Transverse colon (tissue), 4 donors: Measurements from ENCODE around the gene GDPD1. TPM values are rescaled to one million over a fixed set of nuclear protein-coding genes. Genes with fewer than 3 reads are reported as not detected.
A peak's percentile ranks its signal among the peaks of the same experiment; 100 is the strongest.

Experiments
- DNase-seq: peaks from one replicate; pipeline ENCODE4 v3.0.0-alpha.2; 2019
- H3K27ac ChIP-seq, 4 donors: fragments of 200-600 bp; sonication (generic); 2 replicates each; pipeline ENCODE4 v1.5.1; 2016 to 2018; ENCODE audit warnings: inconsistent platforms in 4 of 4
- H3K27me3 ChIP-seq: fragments of 200-600 bp; sonication (generic); 2 replicates; pipeline ENCODE4 v1.5.1; 2017; ENCODE audit warnings: inconsistent platforms
- H3K36me3 ChIP-seq, 4 donors: fragments of 200-600 bp; sonication (generic); 2 replicates each; pipeline ENCODE4 v1.5.1; 2017 to 2019; ENCODE audit warnings: inconsistent platforms in 4 of 4
- H3K4me1 ChIP-seq, 4 donors: fragments of 200-600 bp; sonication (generic); 2 replicates each; pipeline ENCODE4 v1.5.1; 2017 to 2020; ENCODE audit warnings: inconsistent platforms in 4 of 4
- H3K4me3 ChIP-seq, 4 donors: fragments of 200-600 bp; sonication (generic); 1 replicate in 1 of 4; 2 replicates in 3 of 4; pipeline versions ENCODE4 v1.5.1 to v1.6.1; 2017 to 2019; ENCODE audit warnings: inconsistent platforms in 4 of 4
- H3K9me3 ChIP-seq, 2 donors: fragments of 200-600 bp; sonication (generic); 2 replicates each; pipeline ENCODE4 v1.5.1; 2017 to 2019; ENCODE audit warnings: inconsistent platforms in 2 of 2
- EP300 ChIP-seq: sonication (generic); formaldehyde crosslinking; IDR thresholded peaks from one replicate; pipeline ENCODE4 v1.6.1; 2017; ENCODE audit warnings: antibody characterized with exemption, low read depth
- POLR2A ChIP-seq: fragments of 450-650 bp; IDR thresholded peaks from one replicate; pipeline ENCODE4 v1.6.1; 2016; ENCODE audit warnings: antibody characterized with exemption, mild to moderate bottlenecking, moderate library complexity
- POLR2AphosphoS5 ChIP-seq, 3 donors: sonication (generic); formaldehyde crosslinking; IDR thresholded peaks; one replicate each; pipeline ENCODE4 v1.6.1; 2016; ENCODE audit warnings: antibody characterized with exemption in 3 of 3
- WGBS, 2 donors: methylation state at CpG; one replicate each; pipeline ENCODE4 v1.1.5; 2018; ENCODE audit warnings: low coverage in 1 of 2; 5-methylcytosine and 5-hydroxymethylcytosine counted together
- in situ Hi-C, 4 donors: fragments of 200-750 bp; cut with MboI; loops; one replicate each; pipeline versions ENCODE4 v1.15.0 to v1.15.1; 2017; ENCODE audit warnings: low sequenced_read_pairs in 3 of 4, low pct_ligation_motif_present in 1 of 4, low pct_unique_long_range_greater_than_20kb in 1 of 4
- intact Hi-C: fragments of 100-400 bp; cut with DNase I; formaldehyde crosslinking; loops from one replicate; pipeline ENCODE4 v1.15.1; 2023; ENCODE audit warnings: low total_unique reads
- total RNA-seq, 4 donors: library from RNA; depleted of rRNA; stranded (reverse); fragments of >200 nt; gene quantifications; one replicate each; pipeline ENCODE4 v1.1.0, GENCODE V29; 2016
- TF ChIP-seq, protein P1 (sequence below), 5 experiments: fragments of 200-600 bp in 3 of 5; fragments of 450-650 bp in 2 of 5; sonication (generic) in 3 of 5; IDR thresholded peaks; 1 replicate in 2 of 5; 2 replicates in 3 of 5; pipeline ENCODE4 v1.5.1; 2016 to 2017; ENCODE audit warnings: antibody characterized with exemption in 5 of 5, inconsistent platforms in 3 of 5, mild to moderate bottlenecking in 2 of 5, moderate library complexity in 1 of 5

The GDPD1 gene
- total RNA-seq, 4 donors from 2014 or later, result 1.8 to 22.1 (median 9.3) TPM

DNA sequence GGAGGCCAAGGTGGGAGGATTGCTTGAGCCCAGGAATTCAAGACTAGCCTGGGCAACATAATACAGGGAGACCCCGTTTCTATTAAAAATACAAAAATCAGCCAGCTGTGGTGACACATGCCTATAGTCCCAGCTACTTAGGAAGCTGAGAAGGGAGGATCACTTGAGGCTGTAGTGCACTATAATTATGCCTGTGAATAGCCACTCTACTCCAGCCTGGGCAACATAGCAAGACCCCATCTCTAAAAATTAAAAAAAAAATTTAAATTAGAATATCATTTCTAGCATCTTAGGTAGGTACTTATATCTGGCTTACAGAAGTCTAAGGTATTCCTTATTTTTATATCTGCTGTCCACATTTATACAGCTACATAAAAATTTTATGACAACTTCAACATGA is 18.0 kb upstream of the GDPD1 start:
- WGBS, 2 donors, result 92 to 100% methylated on average over 1 of the region's 1 CpG
- Histone ChIP-seq H3K27me3 (no peaks in the 10 kb centered on the region), H3K9me3 (no peaks in the 10 kb centered on the region), H3K4me1 (no peaks in the 10 kb centered on the region), H3K4me3 (no peak overlapping the region), H3K27ac (no peak overlapping the region), H3K36me3 (no peaks in the 10 kb centered on the region)
- no peak for DNase-seq
- intact Hi-C loops (no loop called here), in situ Hi-C loops (no loop called here)
- no peak for TF ChIP-seq EP300
- no peak for TF ChIP-seq POLR2A
- TF ChIP-seq, protein P1, sequence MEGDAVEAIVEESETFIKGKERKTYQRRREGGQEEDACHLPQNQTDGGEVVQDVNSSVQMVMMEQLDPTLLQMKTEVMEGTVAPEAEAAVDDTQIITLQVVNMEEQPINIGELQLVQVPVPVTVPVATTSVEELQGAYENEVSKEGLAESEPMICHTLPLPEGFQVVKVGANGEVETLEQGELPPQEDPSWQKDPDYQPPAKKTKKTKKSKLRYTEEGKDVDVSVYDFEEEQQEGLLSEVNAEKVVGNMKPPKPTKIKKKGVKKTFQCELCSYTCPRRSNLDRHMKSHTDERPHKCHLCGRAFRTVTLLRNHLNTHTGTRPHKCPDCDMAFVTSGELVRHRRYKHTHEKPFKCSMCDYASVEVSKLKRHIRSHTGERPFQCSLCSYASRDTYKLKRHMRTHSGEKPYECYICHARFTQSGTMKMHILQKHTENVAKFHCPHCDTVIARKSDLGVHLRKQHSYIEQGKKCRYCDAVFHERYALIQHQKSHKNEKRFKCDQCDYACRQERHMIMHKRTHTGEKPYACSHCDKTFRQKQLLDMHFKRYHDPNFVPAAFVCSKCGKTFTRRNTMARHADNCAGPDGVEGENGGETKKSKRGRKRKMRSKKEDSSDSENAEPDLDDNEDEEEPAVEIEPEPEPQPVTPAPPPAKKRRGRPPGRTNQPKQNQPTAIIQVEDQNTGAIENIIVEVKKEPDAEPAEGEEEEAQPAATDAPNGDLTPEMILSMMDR (IDR thresholded peaks at IDR 0.05), result no peak
- no peak for TF ChIP-seq POLR2AphosphoS5 (IDR thresholded peaks at IDR 0.05)

DNA sequence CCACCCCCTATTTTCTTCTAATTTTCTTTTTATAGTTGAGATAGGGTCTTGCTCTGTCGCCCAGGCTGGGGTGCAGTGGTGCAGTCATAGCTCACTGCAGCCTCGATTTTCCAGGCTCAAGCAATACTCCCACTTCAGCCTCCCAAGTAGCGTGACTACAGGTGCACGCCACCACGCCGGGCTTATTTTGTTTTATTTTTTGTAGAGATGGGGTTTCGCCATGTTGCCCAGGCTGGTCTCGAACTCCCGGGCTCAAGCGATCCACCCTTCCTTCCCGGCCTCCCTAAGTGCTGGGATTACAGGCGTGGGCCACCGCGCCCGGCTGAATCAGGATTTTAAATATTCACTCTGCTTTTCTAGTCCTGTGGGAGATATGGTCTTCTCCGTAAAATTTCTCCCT is 941 bp upstream of the GDPD1 start:
- intact Hi-C loops (no loop called here), in situ Hi-C loops (no loop called here)
- 89 to 95% methylated on average over 3 to 16 of the region's 16 CpGs for WGBS, 2 donors
- H3K27ac ChIP-seq, result peak overlapping the region in 2 of 4 donors; percentile 85
- H3K36me3 ChIP-seq, result peaks cover 0 to 5% (median 0%) of the 10 kb centered on the region in 4 donors
- H3K4me1 ChIP-seq, result peaks cover 0 to 9% (median 2%) of the 10 kb centered on the region in 4 donors
- no peak for DNase-seq
- H3K9me3 ChIP-seq, result no peaks in the 10 kb centered on the region
- no peak for TF ChIP-seq EP300
- no peak for TF ChIP-seq POLR2A
- no peak for TF ChIP-seq POLR2AphosphoS5 (IDR thresholded peaks at IDR 0.05)
- TF ChIP-seq, protein P1 (IDR thresholded peaks at IDR 0.05), result no peak
- H3K4me3 ChIP-seq, result peak overlapping the region in 2 of 4 donors; percentile 69 to 77
- H3K27me3 ChIP-seq, result no peaks in the 10 kb centered on the region

DNA sequence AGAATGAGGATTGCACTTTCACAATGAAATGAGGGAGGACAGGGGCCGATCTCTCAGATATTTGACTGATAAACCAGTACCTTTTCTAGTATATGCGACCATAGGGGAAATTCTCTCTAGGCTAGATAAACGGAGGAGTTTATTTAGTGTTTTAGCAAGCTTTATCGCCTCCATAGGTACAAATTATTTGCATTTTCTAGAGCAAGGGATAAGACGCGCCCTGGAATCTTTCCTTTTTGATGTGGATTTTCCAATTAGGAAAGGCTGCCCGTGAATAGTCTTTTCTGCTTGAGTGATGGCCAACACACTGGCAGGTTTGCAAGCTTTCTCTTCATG is 351 bp upstream of the GDPD1 start:
- H3K4me1 ChIP-seq, result peaks cover 0 to 9% (median 2%) of the 10 kb centered on the region in 4 donors
- DNase-seq, result no peak
- no peaks in the 10 kb centered on the region for H3K9me3 ChIP-seq
- H3K27me3 ChIP-seq, result no peaks in the 10 kb centered on the region
- TF ChIP-seq EP300, result no peak
- no peak for TF ChIP-seq POLR2AphosphoS5 (IDR thresholded peaks at IDR 0.05)
- no peak for TF ChIP-seq POLR2A
- TF ChIP-seq, protein P1 (IDR thresholded peaks at IDR 0.05), result no peak
- H3K27ac ChIP-seq, result peak overlapping the region; percentile 17 to 85 (median 84)
- intact Hi-C loops (no loop called here), in situ Hi-C loops (no loop called here)
- H3K4me3 ChIP-seq, result peak overlapping the region in 3 of 4 donors; percentile 61 to 77 (median 69)
- 16 to 28% methylated on average over 4 to 7 of the region's 7 CpGs for WGBS, 2 donors
- H3K36me3 ChIP-seq, result peaks cover 0 to under 1% (median 0%) of the 10 kb centered on the region in 4 donors

DNA sequence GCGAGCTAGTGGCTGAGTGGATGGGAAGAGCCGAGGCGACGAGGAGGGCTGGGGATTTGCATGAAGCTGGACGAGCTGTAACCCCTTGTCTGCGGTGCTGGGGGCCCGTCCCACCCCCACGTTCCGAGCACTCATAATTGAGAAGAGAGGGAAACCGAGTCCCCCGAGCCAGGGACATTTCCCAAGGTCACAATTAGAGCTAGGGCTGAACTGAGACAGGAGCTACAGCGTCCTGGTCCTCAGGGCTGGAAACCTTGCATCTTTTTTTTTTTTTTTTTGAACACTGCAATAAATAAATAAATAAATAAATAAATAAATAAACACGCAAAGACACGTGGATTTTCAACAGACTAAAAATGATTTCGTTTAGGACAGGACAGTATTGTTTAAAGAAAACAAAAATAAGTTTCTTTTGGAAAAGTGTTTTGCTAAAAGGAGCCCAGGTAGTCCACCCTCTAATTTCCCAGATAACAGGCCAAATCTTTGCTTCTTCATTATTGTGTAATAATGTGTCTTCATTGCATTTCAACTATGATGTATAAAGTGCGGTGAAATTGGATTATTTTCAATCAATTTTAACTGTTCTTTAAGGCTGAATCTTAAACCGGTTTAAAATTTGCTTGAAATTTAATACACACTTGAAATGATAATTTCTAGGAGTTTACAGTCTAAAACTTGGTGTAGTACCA is 992 bp downstream of the GDPD1 start:
- in situ Hi-C loops (no loop called here), intact Hi-C loops (no loop called here)
- DNase-seq, result no peak
- H3K27me3 ChIP-seq, result no peaks in the 10 kb centered on the region
- no peaks in the 10 kb centered on the region for H3K9me3 ChIP-seq
- TF ChIP-seq EP300 (no peak), POLR2AphosphoS5 (IDR thresholded peaks at IDR 0.05) (no peak), POLR2A (no peak)
- TF ChIP-seq, protein P1 (IDR thresholded peaks at IDR 0.05), result no peak
- H3K27ac ChIP-seq, result peak overlapping the region; percentile 84 to 85 (median 84)
- peak overlapping the region; percentile 34 to 77 (median 65) for H3K4me3 ChIP-seq
- H3K4me1 ChIP-seq, result peaks cover 0 to 9% (median 2%) of the 10 kb centered on the region in 4 donors
- WGBS, 2 donors, result 11 to 20% methylated on average over 8 to 17 of the region's 17 CpGs
- no peaks in the 10 kb centered on the region for H3K36me3 ChIP-seq
